ENCODE measurements around the gene ZNF503.

Gene ZNF503

DNA sequence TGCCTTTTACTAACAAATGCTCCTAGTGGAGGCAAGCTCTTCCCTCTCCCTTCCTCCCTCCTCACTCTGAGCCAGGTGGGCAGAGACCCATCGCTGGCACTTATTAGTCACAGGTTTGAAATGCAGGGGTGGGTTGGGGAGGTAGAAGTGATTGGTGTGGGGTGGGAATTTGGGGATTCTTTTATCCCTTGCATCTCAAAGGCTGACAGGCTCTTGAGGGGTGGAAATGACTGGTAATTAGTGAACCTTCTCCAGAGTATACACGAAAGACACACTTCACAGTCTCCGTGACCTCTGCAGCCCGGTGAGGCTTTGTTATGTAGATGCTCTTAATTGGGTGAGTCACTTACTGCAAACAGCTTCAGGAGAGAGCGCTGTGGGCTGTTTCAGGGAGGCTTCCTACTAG is 16.0 kb upstream of the ZNF503 start:
- no peak for DNase-seq (ENCODE audit: low read depth)
- TF ChIP-seq, protein P1, sequence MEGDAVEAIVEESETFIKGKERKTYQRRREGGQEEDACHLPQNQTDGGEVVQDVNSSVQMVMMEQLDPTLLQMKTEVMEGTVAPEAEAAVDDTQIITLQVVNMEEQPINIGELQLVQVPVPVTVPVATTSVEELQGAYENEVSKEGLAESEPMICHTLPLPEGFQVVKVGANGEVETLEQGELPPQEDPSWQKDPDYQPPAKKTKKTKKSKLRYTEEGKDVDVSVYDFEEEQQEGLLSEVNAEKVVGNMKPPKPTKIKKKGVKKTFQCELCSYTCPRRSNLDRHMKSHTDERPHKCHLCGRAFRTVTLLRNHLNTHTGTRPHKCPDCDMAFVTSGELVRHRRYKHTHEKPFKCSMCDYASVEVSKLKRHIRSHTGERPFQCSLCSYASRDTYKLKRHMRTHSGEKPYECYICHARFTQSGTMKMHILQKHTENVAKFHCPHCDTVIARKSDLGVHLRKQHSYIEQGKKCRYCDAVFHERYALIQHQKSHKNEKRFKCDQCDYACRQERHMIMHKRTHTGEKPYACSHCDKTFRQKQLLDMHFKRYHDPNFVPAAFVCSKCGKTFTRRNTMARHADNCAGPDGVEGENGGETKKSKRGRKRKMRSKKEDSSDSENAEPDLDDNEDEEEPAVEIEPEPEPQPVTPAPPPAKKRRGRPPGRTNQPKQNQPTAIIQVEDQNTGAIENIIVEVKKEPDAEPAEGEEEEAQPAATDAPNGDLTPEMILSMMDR (conservative IDR thresholded peaks at IDR 0.05; ENCODE audit: control insufficient read depth, insufficient read depth, low read depth, low read length): no peak
- no peak overlapping the region for H3K4me3 ChIP-seq (ENCODE audit: control insufficient read depth, low read depth, low read length)

DNA sequence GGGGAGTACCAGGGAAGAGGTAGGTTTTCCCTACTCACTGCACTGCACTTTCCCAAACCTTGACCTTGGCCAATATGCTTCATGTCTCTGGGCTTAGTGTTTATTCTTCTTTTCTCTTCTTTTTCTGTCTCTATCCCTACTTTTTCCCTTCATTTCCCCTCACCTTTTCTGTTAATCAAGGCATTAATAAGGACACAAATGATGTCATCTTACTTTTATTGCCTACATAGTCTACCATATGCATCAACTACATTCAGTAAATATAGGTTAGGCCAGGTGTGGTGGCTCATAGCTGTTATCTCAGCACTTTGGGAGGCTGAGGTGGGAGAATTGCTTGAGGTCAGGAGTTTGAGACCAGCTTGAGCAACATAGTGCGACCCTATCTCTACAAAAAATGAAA is 13.0 kb upstream of the ZNF503 start:
- no peak overlapping the region for H3K4me3 ChIP-seq (ENCODE audit: control insufficient read depth, low read depth, low read length)
- no peak for DNase-seq (ENCODE audit: low read depth)
- TF ChIP-seq, protein P1 (conservative IDR thresholded peaks at IDR 0.05; ENCODE audit: control insufficient read depth, insufficient read depth, low read depth, low read length): no peak

DNA sequence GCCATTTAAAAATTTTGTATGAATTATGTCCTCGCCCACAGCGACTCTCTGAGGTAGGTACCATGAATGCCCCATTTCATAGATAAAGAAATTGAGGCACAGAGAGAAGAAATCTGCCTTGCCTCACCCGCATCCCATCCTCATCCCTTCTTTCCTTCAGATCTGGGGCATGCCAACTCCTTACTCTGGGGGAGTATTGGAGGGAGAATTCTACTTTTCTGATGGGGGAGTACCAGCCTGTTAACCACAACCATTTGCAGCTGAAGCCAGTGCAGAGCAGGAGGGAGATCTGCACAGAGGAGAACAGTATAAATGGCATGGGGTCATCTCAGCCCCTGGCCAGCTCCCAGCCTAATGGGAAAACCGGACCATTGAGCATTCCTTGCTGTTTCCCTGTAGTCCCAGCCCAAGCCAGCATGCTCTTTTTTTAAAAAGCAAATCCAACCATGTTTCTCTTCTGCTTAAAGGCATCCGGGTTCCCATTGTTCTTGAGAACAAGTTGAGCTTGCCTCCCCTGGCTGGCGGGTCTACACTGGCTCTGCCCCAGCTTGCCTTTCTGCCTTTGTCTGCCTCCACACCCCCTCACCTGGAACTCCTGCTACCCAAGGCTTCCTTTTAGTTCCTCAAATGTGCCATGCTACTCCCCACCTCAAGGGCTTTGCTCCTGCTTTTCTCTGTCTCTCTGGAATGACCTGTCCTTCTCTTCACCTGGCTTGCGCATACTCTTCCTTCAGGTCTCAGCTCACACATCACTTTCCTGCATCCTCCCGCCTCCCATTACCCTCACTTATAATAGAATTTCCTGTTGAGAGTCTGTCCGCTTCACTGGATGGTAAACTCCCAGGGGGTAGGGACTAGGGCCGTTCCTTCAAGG is 8.8 kb upstream of the ZNF503 start:
- TF ChIP-seq, protein P1 (conservative IDR thresholded peaks at IDR 0.05; ENCODE audit: control insufficient read depth, insufficient read depth, low read depth, low read length): no peak
- no peak overlapping the region for H3K4me3 ChIP-seq (ENCODE audit: control insufficient read depth, low read depth, low read length)
- no peak for DNase-seq (ENCODE audit: low read depth)

DNA sequence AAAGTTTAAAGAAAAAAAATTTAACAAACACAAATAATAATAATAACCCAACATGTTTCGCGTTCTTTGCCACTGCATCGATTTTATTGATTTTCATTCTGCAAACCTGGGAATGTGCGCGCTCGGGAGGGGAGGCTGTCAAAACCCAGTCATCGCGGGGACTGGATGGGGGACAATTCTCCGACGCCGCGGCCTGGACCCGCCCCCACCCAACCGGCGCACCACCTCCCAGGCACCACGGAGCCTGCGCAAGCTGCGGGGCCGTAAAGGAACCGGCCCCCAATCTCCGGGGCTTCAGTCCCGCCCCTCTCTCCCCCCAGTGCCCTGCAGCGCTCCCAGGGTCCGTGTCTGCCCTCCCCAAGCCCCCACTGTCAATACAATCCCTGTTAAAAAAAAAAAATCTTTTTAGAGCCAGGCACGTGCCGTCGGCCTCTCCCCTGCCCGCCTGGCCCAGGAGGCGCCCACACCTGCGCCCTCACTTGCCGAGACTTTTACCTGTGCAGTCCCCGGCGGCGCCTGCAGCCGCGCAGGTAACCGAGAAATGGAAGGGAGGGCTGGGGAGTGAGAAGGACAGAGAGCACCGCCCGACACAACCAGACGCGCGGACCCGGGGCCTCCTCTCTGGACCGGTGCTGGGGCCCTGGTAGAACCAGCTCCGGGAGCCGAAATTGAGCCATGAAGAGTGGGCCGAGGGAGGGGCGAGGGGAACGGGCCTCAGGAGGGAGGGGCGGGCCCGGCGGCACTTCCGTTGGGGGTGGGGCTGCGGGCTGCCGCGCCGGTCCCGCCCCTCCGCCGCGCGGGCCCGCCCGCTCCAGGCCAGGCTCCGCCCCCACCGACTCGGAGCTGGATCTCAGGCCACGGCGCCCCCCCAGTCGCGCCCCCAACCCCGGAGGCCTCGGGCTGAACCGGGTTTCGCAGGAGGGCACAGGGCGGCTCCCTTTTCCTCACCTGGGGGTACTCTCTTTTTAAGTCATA is 7.6 kb upstream of the ZNF503 start:
- peak; percentile 34 for DNase-seq (ENCODE audit: low read depth)
- H3K4me3 ChIP-seq (ENCODE audit: control insufficient read depth, low read depth, low read length): peak overlapping the region; percentile 72
- TF ChIP-seq, protein P1 (conservative IDR thresholded peaks at IDR 0.05; ENCODE audit: control insufficient read depth, insufficient read depth, low read depth, low read length): no peak

DNA sequence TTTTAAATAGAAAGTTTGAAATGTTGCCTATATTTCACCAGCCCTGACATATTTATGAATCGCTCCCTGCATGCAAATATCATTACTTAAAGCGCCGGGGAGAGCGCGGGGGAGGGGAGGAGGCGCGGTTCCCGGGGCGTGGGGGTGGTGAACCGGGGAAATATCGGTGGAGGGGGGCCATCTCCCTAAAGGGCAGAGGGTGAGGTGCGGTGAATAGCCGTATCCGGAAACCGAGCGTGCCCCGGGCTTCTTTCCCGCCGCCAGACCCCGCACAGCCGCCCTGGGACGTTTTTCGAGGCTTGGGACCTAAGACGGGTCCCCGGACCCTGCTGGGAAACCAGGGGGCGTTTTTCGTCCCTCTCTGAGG is 6.9 kb upstream of the ZNF503 start:
- TF ChIP-seq, protein P1 (conservative IDR thresholded peaks at IDR 0.05; ENCODE audit: control insufficient read depth, insufficient read depth, low read depth, low read length): no peak
- DNase-seq (ENCODE audit: low read depth): no peak
- H3K4me3 ChIP-seq (ENCODE audit: control insufficient read depth, low read depth, low read length): peak overlapping the region; percentile 72

DNA sequence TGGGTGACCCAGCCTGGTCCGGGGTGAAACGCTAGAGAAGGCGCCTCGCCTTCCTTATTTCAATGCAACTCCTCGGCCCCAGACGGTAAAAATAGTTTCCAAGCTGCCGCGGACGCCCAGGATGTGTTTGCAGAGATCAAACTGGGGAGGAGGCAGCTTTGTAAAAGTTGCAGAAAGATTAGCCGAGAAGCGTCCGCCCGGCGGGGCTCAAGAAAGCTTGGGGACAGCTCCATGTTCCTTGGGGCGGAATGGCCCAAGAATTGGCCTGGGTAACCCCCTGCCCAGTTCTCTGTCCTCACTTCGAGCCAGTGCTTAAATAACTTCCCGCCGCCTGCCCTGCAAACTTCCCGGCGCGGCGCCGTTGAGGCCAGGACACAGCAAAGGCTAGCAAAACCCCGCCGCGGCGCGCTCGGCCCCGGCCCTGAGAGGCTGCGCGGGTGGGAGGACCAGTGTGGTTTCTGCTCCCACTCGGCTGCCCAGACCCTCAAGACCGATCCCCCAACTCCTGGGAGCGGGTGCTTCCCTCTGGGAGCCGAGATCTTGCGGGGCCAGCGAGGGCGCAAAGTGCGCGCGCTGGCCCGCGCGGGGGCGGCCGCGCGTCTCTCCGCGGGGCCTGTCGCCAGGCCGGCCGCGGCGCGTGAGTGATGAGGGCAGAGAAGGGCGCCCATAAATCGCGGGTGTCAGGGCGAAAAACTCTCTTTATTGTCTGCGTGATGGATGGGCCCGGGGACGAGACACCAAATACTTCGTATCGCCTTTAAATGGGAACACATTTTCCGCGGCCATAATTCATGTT is 6.3 kb upstream of the ZNF503 start:
- peak; percentile 28 for DNase-seq (ENCODE audit: low read depth)
- peak overlapping the region; percentile 72 for H3K4me3 ChIP-seq (ENCODE audit: control insufficient read depth, low read depth, low read length)
- TF ChIP-seq, protein P1 (conservative IDR thresholded peaks at IDR 0.05; ENCODE audit: control insufficient read depth, insufficient read depth, low read depth, low read length): no peak

All from fibroblast of mammary gland (primary cell).